Dedifferentiated amniotic fluid mesenchymal stem cell (primary cell): ENCODE results near the gene HMCN1.
"Not testable (repeated sequence)": the region's sequence is repeated elsewhere in the genome, so short reads cannot be mapped to it uniquely, and the experiment has no call there.

Source experiments
- DNase-seq: peaks from one replicate; pipeline ENCODE4 v3.0.0-alpha.2; 2016; ENCODE audit errors: extremely low spot score

The HMCN1 gene

DNA sequence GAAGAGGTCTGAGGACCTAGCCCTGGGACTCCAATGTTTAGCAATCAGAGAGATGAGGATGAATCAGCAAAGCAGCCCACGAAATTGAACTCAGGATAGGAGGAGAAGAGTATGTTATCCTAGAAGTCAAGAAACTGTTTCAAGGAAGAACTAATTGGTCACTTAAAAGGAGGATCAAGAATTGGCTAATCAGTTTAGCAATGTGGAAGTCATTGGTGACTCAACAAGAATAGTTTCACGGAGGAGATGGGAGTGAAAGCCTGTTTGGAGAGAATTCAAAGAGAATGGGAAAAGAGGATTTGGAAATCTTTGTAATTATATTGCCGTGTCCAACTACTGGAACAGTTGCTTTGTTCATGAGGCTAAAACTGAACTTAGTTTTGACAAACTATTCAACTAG lies 7.4 kb downstream of the HMCN1 start:
- DNase-seq: no peak

DNA sequence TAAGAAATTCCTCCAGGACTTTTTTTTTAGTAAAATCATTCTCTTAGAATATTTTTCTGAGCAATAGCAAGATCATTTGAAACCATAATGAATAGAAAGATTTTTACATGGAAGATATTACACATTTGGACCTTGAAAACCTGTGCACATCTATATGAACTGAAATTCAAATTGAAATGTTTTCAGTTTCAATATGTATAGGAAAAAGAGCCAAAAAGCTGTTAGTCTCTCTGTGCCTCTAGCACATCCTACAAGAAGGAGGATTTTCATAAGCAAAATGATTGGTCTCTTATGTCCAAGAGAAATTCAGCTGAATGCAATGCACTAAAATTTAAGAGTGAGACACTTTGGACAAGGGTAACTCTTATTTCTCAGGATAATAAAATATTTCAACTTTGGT lies 8.2 kb downstream of the HMCN1 start:
- no peak for DNase-seq

GRCh38 chr1:185745165-185745564 lies 11.0 kb downstream of the HMCN1 start:
- no peak for DNase-seq

- no peak for DNase-seq
Measured at GRCh38 chr1:185759061-185759460, 24.9 kb downstream of the HMCN1 start.

DNA sequence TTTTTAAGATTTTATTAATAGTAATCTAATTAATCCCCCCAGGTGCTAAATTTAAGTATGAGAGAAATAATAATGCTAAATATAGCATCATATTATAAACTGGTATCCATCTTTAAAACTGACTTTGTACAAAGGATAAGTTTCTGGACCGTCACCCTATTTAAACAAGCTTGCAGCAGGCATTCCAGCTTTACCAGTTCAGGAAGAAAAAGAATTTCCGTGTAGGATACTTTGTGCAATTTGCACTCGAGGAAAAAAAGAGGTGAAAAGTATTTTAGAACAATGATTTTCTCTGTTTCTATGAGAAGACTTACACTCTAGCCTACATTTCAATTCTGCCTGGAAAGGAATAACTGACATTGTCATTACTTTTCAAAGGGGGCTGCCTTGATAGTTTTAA lies 27.6 kb downstream of the HMCN1 start:
- DNase-seq: no peak

DNA sequence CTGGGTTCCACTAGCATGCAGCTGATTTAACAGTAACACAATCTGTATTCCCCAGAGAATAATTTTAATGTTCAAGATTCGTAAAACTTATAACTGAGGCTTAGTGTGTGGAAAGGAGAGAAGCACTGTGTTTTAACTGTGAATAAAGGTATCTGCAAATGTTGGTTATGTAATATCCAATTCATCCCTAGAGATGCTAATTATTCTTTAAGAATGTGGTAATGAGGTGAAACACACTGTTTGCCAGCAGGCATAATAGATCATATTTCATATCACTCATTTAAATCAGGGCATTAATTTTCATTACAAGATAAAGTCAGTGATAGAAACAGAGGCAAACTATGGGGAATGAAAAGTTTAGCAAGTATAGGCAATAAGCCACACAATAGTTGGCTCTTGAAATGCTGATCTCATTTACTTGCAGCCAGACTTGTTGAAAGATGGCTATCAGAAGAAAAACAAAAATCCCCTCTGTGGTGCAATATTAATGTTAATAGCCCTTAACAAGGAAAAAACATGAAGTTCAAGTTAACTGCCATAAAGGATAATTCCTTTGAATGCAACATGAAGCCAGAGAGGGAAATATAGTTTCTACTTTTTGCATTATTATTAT lies 33.4 kb downstream of the HMCN1 start:
- no peak for DNase-seq

- DNase-seq: no peak
Measured at GRCh38 chr1:185768371-185768770, 34.2 kb downstream of the HMCN1 start.

DNA sequence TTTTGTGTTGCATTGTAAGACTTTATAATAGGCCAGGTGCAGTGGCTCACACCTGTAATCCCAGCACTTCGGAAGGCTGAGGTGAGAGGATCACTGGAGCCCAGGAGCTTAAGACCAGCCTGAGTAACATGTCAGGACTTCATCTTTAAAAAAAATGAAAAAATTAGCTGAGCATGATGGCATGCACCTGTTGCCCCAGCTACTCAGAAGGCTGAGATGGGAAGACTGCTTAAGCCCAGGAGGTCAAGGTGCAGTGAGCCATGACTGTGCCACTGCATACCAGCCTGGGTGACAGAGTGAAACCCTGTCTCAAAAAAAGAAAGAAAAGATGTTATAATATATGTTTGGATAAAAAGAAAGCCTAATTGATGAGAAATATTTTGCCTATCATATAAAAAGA lies 34.9 kb downstream of the HMCN1 start:
- DNase-seq: no peak

DNA sequence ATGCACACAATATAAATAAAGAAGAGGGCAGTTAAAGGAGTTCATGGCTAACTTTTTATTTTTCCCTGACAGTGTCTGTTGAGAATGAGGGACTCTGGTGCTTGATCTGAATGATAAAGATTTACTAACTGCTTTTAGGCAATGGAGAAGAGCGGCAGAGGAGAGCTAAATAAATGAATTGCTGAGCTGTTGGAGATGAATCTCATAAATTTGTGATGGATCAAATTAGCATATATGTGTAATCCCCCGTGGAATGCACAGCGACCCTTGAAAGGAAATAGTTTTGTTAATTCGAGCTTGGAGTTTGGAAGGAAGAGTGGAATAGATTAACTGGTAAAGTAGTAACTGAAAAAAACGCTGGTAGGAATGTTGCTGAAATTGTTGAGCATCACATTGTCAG lies 40.2 kb downstream of the HMCN1 start:
- no peak for DNase-seq

DNA sequence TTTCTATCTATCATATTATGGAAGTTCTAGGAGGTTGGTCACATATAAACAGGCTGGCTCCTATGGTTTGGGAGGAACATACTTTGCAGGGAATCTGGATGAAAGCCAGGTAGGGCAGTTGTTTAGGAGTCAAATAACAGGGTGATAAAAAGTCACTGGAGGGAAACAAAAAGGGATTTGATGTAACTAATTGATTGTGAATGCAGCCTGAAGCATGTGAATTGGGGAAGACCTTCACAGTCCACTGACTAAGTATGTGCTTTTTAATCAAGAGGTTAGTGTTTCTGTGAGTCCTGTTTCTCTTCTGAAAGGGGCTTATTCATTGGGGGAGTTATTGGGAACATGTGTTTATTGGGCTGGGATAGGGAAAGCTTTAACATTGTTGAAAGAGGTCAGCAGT lies 41.3 kb downstream of the HMCN1 start:
- no peak for DNase-seq

GRCh38 chr1:185776522-185776921 lies 42.3 kb downstream of the HMCN1 start:
- DNase-seq: peak; percentile 26

DNA sequence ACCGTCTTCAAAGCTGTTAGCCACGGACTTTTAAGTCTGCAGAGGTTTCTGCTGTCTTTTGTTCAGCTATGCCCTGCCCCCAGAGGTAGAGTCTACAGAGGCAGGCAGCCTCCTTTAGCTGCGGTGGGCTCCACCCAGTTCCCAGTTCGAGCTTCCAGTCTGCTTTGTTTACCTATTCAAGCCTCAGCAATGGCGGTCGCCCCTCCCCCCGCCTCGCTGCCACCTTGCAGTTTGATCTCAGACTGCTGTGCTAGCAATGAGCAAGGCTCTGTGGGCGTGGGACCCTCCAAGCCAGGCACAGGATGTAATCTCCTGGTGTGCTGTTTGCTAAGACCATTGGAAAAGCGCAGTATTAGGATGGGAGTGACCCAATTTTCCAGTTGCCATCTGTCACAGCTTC lies 49.7 kb downstream of the HMCN1 start:
- not testable (repeated sequence) for DNase-seq

GRCh38 chr1:185785586-185785985 lies 51.4 kb downstream of the HMCN1 start:
- DNase-seq: no peak

DNA sequence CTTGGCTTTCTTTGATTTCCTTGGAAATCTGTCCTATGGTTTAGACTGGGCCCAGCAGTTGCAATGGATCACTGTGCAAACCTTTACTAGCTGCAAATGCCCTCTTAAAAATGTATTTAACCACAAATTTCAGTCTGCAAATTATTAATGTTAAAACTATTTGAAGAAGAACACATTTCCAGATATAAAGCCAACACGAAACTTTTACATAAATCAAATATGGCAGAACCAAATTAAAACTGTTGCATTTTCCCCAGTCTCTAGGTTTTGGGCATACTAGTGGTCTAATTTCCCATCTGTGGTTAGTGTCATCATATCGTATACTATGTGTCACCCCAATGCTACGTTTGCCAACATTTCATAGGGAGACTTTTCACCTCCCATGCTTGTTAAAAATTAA lies 52.3 kb downstream of the HMCN1 start:
- DNase-seq: no peak

DNA sequence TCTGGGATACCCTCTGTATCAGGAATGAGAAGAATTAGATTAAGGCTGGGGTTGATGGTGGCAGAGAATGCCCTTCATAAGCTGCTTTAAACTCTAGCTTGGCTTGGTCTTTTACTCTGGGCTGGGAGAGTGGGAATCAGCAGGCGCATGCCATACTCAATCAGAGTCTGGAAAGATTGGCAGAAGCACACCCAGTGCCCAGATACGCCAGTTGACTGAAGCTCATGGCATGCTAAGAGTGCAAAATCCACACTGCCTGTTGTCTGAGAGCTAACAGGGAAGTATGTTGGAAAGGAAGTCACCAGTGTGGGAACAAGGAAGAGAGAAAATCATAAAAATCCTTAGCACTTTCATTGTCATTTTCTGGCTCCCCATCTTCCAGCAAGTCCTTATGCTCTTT lies 53.0 kb downstream of the HMCN1 start:
- no peak for DNase-seq

DNA sequence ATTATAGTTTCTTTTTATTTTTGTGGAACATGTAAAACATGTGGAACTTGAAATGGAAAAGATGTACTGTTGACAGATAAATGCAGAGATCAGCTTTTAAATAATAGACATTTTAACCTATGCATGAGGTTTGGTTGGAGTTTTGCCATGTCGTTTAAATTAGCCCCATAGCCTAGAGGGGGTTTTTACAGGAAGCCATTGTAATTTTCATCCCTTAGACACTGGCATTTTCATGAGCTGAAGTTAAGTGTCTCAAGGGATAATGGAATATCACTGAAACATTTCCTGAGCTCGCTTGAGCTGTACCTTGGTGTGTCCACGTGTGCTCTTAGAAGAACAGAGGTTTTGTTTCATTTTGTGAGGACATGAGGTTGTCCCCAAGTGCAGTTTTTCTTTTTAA lies 54.2 kb downstream of the HMCN1 start:
- no peak for DNase-seq

- DNase-seq: no peak
Measured at GRCh38 chr1:185789501-185790193, 55.5 kb downstream of the HMCN1 start.

GRCh38 chr1:185790194-185790735 lies 56.1 kb downstream of the HMCN1 start:
- DNase-seq: no peak

DNA sequence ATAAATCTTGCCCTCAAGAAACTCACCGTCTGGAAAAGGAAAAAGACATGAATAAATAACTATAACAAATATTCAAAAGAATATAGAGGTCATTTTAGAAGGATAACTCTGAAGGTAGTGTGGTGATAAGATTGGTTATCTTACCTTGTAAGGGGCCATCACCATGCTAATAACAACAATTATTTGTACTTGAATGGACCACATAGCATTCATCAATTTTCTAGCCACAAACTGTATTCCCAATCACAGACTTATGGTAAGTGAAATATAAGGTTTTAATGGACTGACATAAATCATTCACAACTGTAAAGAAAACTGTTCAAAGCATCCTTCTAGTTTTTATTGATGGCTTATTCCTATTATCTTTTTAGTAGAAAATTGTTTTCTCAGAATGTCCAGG lies 57.8 kb downstream of the HMCN1 start:
- no peak for DNase-seq

- DNase-seq: not testable (repeated sequence)
Measured at GRCh38 chr1:185794495-185794894, 60.3 kb downstream of the HMCN1 start.

GRCh38 chr1:185795181-185795580 lies 61.0 kb downstream of the HMCN1 start:
- DNase-seq: peak; percentile 42

DNA sequence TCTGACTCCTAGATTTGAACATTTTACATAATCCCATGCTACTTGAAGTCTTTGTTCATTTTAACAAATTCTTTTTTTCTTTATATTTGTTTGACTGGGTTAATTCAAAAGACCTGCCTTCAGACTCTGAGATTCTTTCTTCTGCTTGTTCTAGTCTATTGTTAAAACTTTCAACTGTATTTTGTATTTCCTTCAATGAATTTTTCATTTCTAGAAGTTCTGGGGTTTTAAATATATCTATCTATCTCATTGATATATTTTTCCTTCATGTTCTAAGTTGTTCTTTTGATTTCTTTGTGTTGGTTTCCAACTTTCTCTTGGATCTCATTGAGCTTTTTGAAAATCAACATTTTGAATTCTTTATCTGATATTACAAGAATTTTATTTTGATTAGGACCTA lies 64.3 kb downstream of the HMCN1 start:
- no peak for DNase-seq

DNA sequence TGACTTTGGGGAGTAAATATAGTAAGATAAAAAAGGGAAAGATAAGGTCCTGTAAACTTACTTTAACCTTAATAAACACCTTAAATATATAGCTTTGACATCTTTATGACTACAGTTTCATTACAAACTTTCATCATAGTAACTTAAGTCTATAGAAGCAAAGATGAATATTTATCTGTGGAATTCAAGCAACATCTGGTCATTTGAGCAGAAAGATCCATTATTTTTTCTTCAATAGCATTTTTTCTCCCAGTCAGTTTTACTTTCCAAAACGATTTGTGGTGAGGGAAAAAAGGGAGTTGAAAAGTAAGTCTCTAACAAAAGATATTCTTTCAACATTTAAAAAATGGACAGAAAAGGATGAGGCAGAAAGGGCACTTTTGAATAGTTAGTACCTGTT lies 69.0 kb downstream of the HMCN1 start:
- no peak for DNase-seq

DNA sequence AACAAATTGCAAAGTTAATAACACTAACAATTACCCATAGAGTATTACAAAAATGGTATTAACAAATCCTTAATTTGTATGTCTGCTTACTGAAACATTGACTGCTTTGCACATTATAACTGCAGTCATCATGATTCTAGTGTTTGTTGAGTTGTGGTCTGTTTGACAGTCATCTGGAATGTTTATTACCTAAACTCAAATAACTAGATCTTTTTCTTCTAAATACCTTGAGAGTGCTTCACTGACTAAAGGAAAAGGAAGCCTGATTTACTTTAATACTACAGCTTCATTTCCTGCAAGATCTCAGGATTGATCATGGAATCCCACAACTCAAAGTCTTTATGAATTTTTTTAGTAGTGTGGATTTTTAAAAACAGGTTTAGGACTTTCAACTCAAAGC lies 70.0 kb downstream of the HMCN1 start:
- no peak for DNase-seq
